Panc1 (cell line): ENCODE results near the gene PTPDC1. TPM values are rescaled to one million over a fixed set of nuclear protein-coding genes. Genes with fewer than 3 reads are reported as not detected.

Experiments
- ATAC-seq: fragments of 200-7000 bp; cut with Tn5 transposase; 2 replicates; pipeline ENCODE4 v1.9.1; 2020; ENCODE audit warnings: mild to moderate bottlenecking, moderate library complexity
- BruUV-seq: library from RNA; stranded (reverse); fragments of 400-500 nt; replicated peaks from 2 replicates; lab custom pipeline; 2021; lab: Mats Ljungman, UMichigan
- CTCF ChIA-PET: fragments of 300-600 bp; sonication (Branson Sonifier 250); formaldehyde crosslinking; loops from one replicate; lab custom pipeline; 2022; ENCODE audit warnings: antibody characterized with exemption; lab: Charles Lee
- POLR2A ChIA-PET: fragments of 300-600 bp; sonication (Branson Sonifier 250); formaldehyde crosslinking; loops from one replicate; lab custom pipeline; 2022; ENCODE audit warnings: antibody characterized with exemption; lab: Charles Lee
- DNase-seq: peaks from one replicate; pipeline ENCODE4 v3.0.0-alpha.2; 2010; ENCODE audit warnings: low read depth, low spot score
- H3K27ac ChIP-seq: 2 replicates; pipeline ENCODE4 v1.5.1; 2011; ENCODE audit warnings: mild to moderate bottlenecking, low read length, inconsistent platforms
- H3K27me3 ChIP-seq: fragments of 200-500 bp; sonication (Bioruptor generic); 2 replicates; pipeline ENCODE4 v1.6.0; 2014; ENCODE audit warnings: low read length, inconsistent platforms; ENCODE audit not compliant: control insufficient read depth, insufficient read depth
- H3K36me3 ChIP-seq: fragments of 200-500 bp; sonication (Bioruptor generic); 2 replicates; pipeline ENCODE4 v1.5.1; 2014; ENCODE audit warnings: inconsistent platforms, mild to moderate bottlenecking, low read length, moderate library complexity; ENCODE audit not compliant: control insufficient read depth, insufficient read depth
- H3K4me1 ChIP-seq: 2 replicates; pipeline ENCODE4 v1.5.1; 2011; ENCODE audit warnings: inconsistent platforms, mild to moderate bottlenecking, low read length, moderate library complexity; ENCODE audit not compliant: control insufficient read depth, insufficient read depth
- H3K4me3 ChIP-seq, 2 experiments: 2 replicates each; pipeline ENCODE4 v1.5.1; 2011 to 2012; ENCODE audit warnings: low read depth in 2 of 2, low read length in 2 of 2, mild to moderate bottlenecking in 2 of 2, inconsistent platforms in 1 of 2, moderate library complexity in 1 of 2
- H3K9me3 ChIP-seq: fragments of 200-500 bp; sonication (Bioruptor generic); 2 replicates; pipeline ENCODE4 v1.5.1; 2014; ENCODE audit warnings: low read depth, mild to moderate bottlenecking, inconsistent platforms, low read length, moderate library complexity; ENCODE audit not compliant: control insufficient read depth, insufficient read depth
- POLR2AphosphoS5 ChIP-seq: IDR thresholded peaks from 2 replicates; pipeline ENCODE4 v1.6.1; 2012; ENCODE audit warnings: mild to moderate bottlenecking, low read depth, low read length, moderate library complexity
- SIN3A ChIP-seq: IDR thresholded peaks from 2 replicates; pipeline ENCODE4 v1.6.1; 2012; ENCODE audit warnings: low read depth, mild to moderate bottlenecking, low read length, moderate library complexity, borderline replicate concordance; ENCODE audit not compliant: insufficient read depth
- TCF7L2 ChIP-seq: IDR thresholded peaks from 2 replicates; pipeline ENCODE4 v1.6.1; 2011; ENCODE audit warnings: mild to moderate bottlenecking, low read depth, low read length, inconsistent platforms
- in situ Hi-C: cut with HindIII; loops from 2 replicates; pipeline ENCODE4 v1.10.0; 2016; ENCODE audit warnings: low sequenced_read_pairs, low pct_unique_long_range_greater_than_20kb
- intact Hi-C: fragments of 100-400 bp; cut with micrococcal nuclease; formaldehyde crosslinking; loops from one replicate; pipeline ENCODE4 v1.10.0; 2022; ENCODE audit not compliant: unreplicated experiment
- total RNA-seq: library from RNA; stranded (reverse); gene quantifications from one replicate; pipeline ENCODE4 v1.2.1, GENCODE V29; 2021; ENCODE audit not compliant: unreplicated experiment
- TF ChIP-seq, protein P1 (sequence below): fragments of 450-650 bp; IDR thresholded peaks from 2 replicates; pipeline ENCODE4 v1.5.1; 2017; ENCODE audit warnings: mild to moderate bottlenecking
- TF ChIP-seq, protein P2 (sequence below), 2 experiments: IDR thresholded peaks; 2 replicates each; pipeline ENCODE4 v1.6.1; 2011 to 2012; ENCODE audit warnings: low read depth in 2 of 2, control low read depth in 1 of 2, low read length in 1 of 2, mild to moderate bottlenecking in 1 of 2, moderate library complexity in 1 of 2; ENCODE audit not compliant: insufficient read depth in 1 of 2

Gene PTPDC1
- total RNA-seq, 1 experiment from 2014 or later: 10.6 TPM

DNA sequence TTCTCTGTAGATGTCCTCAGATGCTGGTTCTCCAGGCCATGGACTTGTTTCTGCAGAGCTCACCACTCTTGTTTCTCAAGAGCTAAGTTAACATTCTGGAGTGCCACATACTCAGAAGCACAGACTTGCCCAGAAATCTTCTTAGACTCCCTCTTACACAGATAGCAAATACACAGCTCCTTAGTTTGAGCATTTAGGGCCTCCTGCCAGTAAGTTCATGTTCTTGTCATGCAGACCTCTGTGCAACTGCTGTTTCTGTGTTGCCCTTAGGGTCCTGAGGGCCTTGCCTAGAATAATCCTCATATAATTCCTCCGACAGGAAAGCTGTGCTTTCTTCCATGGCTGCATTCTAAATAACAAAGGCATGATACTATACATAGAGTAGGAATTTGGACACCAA lies 1.3 kb upstream of the PTPDC1 start:
- H3K4me3 ChIP-seq: no peak overlapping the region
- no peaks in the 10 kb centered on the region for H3K9me3 ChIP-seq
- no TSS peak for BruUV-seq
- H3K27ac ChIP-seq: no peak overlapping the region
- ChIA-PET POLR2A (interaction anchor here (0.6 kb wide), 1 partner anchor 102 kb away, joined by 3 read pairs; no protein-coding TSS in a partner anchor), CTCF (no interaction called here)
- peaks cover 3% of the 10 kb centered on the region; the same call in 1 of the 2 replicates for H3K4me1 ChIP-seq
- TF ChIP-seq POLR2AphosphoS5: no peak
- TF ChIP-seq, protein P1, sequence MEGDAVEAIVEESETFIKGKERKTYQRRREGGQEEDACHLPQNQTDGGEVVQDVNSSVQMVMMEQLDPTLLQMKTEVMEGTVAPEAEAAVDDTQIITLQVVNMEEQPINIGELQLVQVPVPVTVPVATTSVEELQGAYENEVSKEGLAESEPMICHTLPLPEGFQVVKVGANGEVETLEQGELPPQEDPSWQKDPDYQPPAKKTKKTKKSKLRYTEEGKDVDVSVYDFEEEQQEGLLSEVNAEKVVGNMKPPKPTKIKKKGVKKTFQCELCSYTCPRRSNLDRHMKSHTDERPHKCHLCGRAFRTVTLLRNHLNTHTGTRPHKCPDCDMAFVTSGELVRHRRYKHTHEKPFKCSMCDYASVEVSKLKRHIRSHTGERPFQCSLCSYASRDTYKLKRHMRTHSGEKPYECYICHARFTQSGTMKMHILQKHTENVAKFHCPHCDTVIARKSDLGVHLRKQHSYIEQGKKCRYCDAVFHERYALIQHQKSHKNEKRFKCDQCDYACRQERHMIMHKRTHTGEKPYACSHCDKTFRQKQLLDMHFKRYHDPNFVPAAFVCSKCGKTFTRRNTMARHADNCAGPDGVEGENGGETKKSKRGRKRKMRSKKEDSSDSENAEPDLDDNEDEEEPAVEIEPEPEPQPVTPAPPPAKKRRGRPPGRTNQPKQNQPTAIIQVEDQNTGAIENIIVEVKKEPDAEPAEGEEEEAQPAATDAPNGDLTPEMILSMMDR: no peak
- TF ChIP-seq, protein P2, sequence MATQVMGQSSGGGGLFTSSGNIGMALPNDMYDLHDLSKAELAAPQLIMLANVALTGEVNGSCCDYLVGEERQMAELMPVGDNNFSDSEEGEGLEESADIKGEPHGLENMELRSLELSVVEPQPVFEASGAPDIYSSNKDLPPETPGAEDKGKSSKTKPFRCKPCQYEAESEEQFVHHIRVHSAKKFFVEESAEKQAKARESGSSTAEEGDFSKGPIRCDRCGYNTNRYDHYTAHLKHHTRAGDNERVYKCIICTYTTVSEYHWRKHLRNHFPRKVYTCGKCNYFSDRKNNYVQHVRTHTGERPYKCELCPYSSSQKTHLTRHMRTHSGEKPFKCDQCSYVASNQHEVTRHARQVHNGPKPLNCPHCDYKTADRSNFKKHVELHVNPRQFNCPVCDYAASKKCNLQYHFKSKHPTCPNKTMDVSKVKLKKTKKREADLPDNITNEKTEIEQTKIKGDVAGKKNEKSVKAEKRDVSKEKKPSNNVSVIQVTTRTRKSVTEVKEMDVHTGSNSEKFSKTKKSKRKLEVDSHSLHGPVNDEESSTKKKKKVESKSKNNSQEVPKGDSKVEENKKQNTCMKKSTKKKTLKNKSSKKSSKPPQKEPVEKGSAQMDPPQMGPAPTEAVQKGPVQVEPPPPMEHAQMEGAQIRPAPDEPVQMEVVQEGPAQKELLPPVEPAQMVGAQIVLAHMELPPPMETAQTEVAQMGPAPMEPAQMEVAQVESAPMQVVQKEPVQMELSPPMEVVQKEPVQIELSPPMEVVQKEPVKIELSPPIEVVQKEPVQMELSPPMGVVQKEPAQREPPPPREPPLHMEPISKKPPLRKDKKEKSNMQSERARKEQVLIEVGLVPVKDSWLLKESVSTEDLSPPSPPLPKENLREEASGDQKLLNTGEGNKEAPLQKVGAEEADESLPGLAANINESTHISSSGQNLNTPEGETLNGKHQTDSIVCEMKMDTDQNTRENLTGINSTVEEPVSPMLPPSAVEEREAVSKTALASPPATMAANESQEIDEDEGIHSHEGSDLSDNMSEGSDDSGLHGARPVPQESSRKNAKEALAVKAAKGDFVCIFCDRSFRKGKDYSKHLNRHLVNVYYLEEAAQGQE (IDR thresholded peaks at IDR 0.05; ENCODE audit: insufficient read depth in 1 of 2, low read depth in 2 of 2, low read length in 1 of 2): no peak
- no peak for TF ChIP-seq SIN3A
- no peak for TF ChIP-seq TCF7L2
- no peaks in the 10 kb centered on the region for H3K36me3 ChIP-seq
- DNase-seq: no peak
- no peak for ATAC-seq
- intact Hi-C loops (no loop called here), in situ Hi-C loops (no loop called here)
- no peaks in the 10 kb centered on the region for H3K27me3 ChIP-seq

DNA sequence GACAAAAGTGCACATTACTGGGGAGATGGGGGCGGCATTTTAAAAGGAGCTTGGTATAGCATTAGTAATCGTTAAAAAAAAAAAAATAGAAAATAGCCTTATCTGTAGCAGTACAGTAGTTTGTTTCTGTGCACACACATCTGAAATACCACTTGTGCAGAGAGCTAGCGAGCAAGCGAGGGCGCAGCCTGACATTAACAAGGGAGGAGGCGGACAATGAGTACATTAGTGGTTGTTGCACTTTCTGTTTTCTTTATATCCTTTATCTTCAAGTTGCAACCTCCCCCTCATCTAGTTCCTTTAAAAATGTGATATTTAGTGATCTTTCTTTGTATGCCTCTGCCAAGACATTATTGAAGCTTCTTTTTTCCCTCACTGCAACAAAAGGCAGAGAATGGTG lies 880 bp upstream of the PTPDC1 start:
- BruUV-seq: no TSS peak
- intact Hi-C loops: no loop called here
- CTCF ChIA-PET: no interaction called here
- Histone ChIP-seq H3K4me1 (peaks cover 3% of the 10 kb centered on the region; the same call in 1 of the 2 replicates), H3K27me3 (no peaks in the 10 kb centered on the region), H3K9me3 (no peaks in the 10 kb centered on the region), H3K36me3 (no peaks in the 10 kb centered on the region), H3K27ac (no peak overlapping the region), H3K4me3 (no peak overlapping the region)
- in situ Hi-C loops: no loop called here
- TF ChIP-seq SIN3A (no peak), TCF7L2 (no peak), POLR2AphosphoS5 (no peak)
- TF ChIP-seq, protein P2 (IDR thresholded peaks at IDR 0.05; ENCODE audit: insufficient read depth in 1 of 2, low read depth in 2 of 2, low read length in 1 of 2): no peak
- TF ChIP-seq, protein P1: no peak
- no peak for ATAC-seq
- POLR2A ChIA-PET: no interaction called here
- no peak for DNase-seq
